Activated CD4-positive, alpha-beta T cell treated with anti-CD3 and anti-CD28 coated beads, Interleukin-2, amount 50 U/mL, for 48 hours (primary cell): ENCODE measurements around the gene ALAD.
A peak's percentile ranks its signal among the peaks of the same experiment; 100 is the strongest.
"Not testable (repeated sequence)": the region's sequence is repeated elsewhere in the genome, so short reads cannot be mapped to it uniquely, and the experiment has no call there.

Experiments
- DNase-seq, 2 experiments: peaks; one replicate each; pipeline ENCODE4 v3.0.0-alpha.2; 2020

Gene ALAD

GRCh38 chr9:113401027-113401792, at the start of gene ALAD:
Gene ALAD (minus strand): TSS chr9:113401284. CDS start chr9:113393559, 7,725 bp downstream.
- DNase-seq = peak; percentile 99

- DNase-seq = no peak
Observed at GRCh38 chr9:113449376-113449775, 48.3 kb upstream of the ALAD start.

- no peak for DNase-seq
Observed at GRCh38 chr9:113446323-113446740, 45.2 kb upstream of the ALAD start.

- DNase-seq = no peak
Observed at GRCh38 chr9:113444736-113445135, 43.7 kb upstream of the ALAD start.

- DNase-seq = not testable (repeated sequence)
Observed at GRCh38 chr9:113437716-113438115, 36.6 kb upstream of the ALAD start.

- DNase-seq = no peak
Observed at GRCh38 chr9:113436728-113437515, 35.8 kb upstream of the ALAD start.

GRCh38 chr9:113431191-113431590, 30.1 kb upstream of the ALAD start:
- DNase-seq = no peak

- no peak for DNase-seq
Observed at GRCh38 chr9:113428062-113428615, 27.1 kb upstream of the ALAD start.

- no peak for DNase-seq
Observed at GRCh38 chr9:113427629-113428028, 26.5 kb upstream of the ALAD start.

GRCh38 chr9:113426701-113427100, 25.6 kb upstream of the ALAD start:
- no peak for DNase-seq

- no peak for DNase-seq
Observed at GRCh38 chr9:113425072-113425471, 24.0 kb upstream of the ALAD start.

GRCh38 chr9:113421726-113422125, 20.6 kb upstream of the ALAD start:
- DNase-seq = no peak

GRCh38 chr9:113417370-113417769, 16.3 kb upstream of the ALAD start:
- no peak for DNase-seq

GRCh38 chr9:113416149-113416721, 15.2 kb upstream of the ALAD start:
- DNase-seq = no peak

GRCh38 chr9:113410207-113410864, 9.3 kb upstream of the ALAD start, which contains the start of the genes C9orf43 and POLE3:
Gene C9orf43 (plus strand): TSS chr9:113410747. CDS start chr9:113413494, 2,747 bp downstream.
Gene POLE3 (minus strand): TSS chr9:113410675. CDS start chr9:113410293, 382 bp downstream.
- DNase-seq = peak; percentile 96 to 97

- DNase-seq = no peak
Observed at GRCh38 chr9:113409883-113410206, 8.8 kb upstream of the ALAD start.

- DNase-seq = no peak
Observed at GRCh38 chr9:113409481-113409880, 8.4 kb upstream of the ALAD start.

GRCh38 chr9:113406873-113407511, 5.9 kb upstream of the ALAD start:
- DNase-seq = peak; percentile 56 to 64

- DNase-seq = not testable (repeated sequence)
Observed at GRCh38 chr9:113406353-113406752, 5.3 kb upstream of the ALAD start.

GRCh38 chr9:113403646-113404045, 2.6 kb upstream of the ALAD start:
- no peak for DNase-seq

GRCh38 chr9:113399646-113400200, 1.4 kb downstream of the ALAD start:
- no peak for DNase-seq

GRCh38 chr9:113398796-113399195, 2.3 kb downstream of the ALAD start:
- no peak for DNase-seq
